HepG2 (cell line): ENCODE data around the gene CNOT2. TPM values are rescaled to one million over a fixed set of nuclear protein-coding genes. Genes with fewer than 3 reads are reported as not detected.

ENCODE experiments used
- ATAC-seq: fragments of 200-7000 bp; cut with Tn5 transposase; 3 replicates; pipeline ENCODE4 v1.9.1; 2020; ENCODE audit warnings: mild to moderate bottlenecking, moderate library complexity
- BruUV-seq: library from RNA; stranded (reverse); fragments of 400-500 nt; replicated peaks from 2 replicates; lab custom pipeline; 2021; lab: Mats Ljungman, UMichigan
- CTCF ChIA-PET: fragments of 300-600 bp; formaldehyde crosslinking; extraction: SDS; loops from one replicate; lab custom pipeline; 2021; ENCODE audit warnings: low total read pairs, inconsistent platforms, low intra/inter-chr PET ratio; lab: Yijun Ruan, JAX
- POLR2A ChIA-PET: fragments of 350-600 bp; sonication (Branson Sonifier 250); formaldehyde crosslinking; loops from one replicate; lab custom pipeline; 2020; ENCODE audit warnings: antibody characterized with exemption, inconsistent platforms; lab: Yijun Ruan, JAX
- DNase-seq: peaks from one replicate; pipeline ENCODE4 v3.0.0-alpha.2; 2015; ENCODE audit warnings: low spot score
- FAIRE-seq: peaks from 3 replicates; lab custom pipeline; 2011; peaks lifted over from hg19 to GRCh38; lab: Jason Lieb, UNC
- H2AFZ ChIP-seq: one replicate; pipeline ENCODE4 v1.6.1; 2011; ENCODE audit warnings: low read length, inconsistent platforms
- H3K27ac ChIP-seq: fragments of 300-600 bp; 3 replicates; pipeline ENCODE4 v1.8.0; 2011; ENCODE audit warnings: mixed run types, mild to moderate bottlenecking, mixed read lengths, low read length, inconsistent platforms; ENCODE audit not compliant: insufficient read depth; ENCODE audit errors: extremely low read length
- H3K27me3 ChIP-seq, 2 experiments: fragments of 200-600 bp in 1 of 2; 2 replicates in 1 of 2; 3 replicates in 1 of 2; pipeline versions ENCODE4 v1.6.0 to v1.8.0; 2011; ENCODE audit warnings: low read length in 2 of 2, mild to moderate bottlenecking in 2 of 2, moderate library complexity in 2 of 2, inconsistent platforms in 1 of 2; ENCODE audit not compliant: insufficient read depth in 2 of 2, control insufficient read depth in 1 of 2
- H3K36me3 ChIP-seq, 2 experiments: fragments of 200-600 bp in 1 of 2; replicated peaks in 1 of 2; 2 replicates in 1 of 2; 3 replicates in 1 of 2; pipeline versions ENCODE4 v1.5.1 to v1.8.0; 2011; ENCODE audit warnings: low read length in 2 of 2, inconsistent platforms in 1 of 2; ENCODE audit not compliant: insufficient read depth in 2 of 2, control insufficient read depth in 1 of 2
- H3K4me1 ChIP-seq: 2 replicates; pipeline ENCODE4 v1.5.1; 2012; ENCODE audit warnings: low read length, inconsistent platforms; ENCODE audit not compliant: insufficient read depth
- H3K4me2 ChIP-seq: 2 replicates; pipeline ENCODE4 v1.6.0; 2011; ENCODE audit warnings: low read depth, low read length, inconsistent platforms
- H3K4me3 ChIP-seq, 3 experiments: fragments of 200-600 bp in 1 of 3; sonication (generic), shearing (Covaris generic) in 1 of 3; replicated peaks in 1 of 3; 2 replicates each; pipeline ENCODE4 v1.5.1; 2011 to 2016; ENCODE audit warnings: low read length in 3 of 3, inconsistent platforms in 2 of 3, low read depth in 2 of 3, mild to moderate bottlenecking in 2 of 3, control low read depth in 1 of 3, mixed read lengths in 1 of 3; ENCODE audit not compliant: insufficient read depth in 1 of 3
- H3K79me2 ChIP-seq: one replicate; pipeline ENCODE4 v1.6.1; 2011; ENCODE audit warnings: low read length, inconsistent platforms; ENCODE audit not compliant: insufficient read depth
- H3K9ac ChIP-seq: 2 replicates; pipeline ENCODE4 v1.6.0; 2011; ENCODE audit warnings: mild to moderate bottlenecking, low read depth, low read length, inconsistent platforms; ENCODE audit not compliant: insufficient read depth
- H3K9me3 ChIP-seq: 2 replicates; pipeline ENCODE4 v1.5.1; 2012; ENCODE audit warnings: mild to moderate bottlenecking, low read length
- H4K20me1 ChIP-seq: 2 replicates; pipeline ENCODE4 v1.6.0; 2011; ENCODE audit warnings: inconsistent platforms, mild to moderate bottlenecking, low read length, moderate library complexity; ENCODE audit not compliant: insufficient read depth
- MLX ChIP-seq: IDR thresholded peaks from 2 replicates; pipeline ENCODE4 v1.6.1; 2016
- MXD3 ChIP-seq: IDR thresholded peaks from 2 replicates; pipeline ENCODE4 v1.6.1; 2016; ENCODE audit warnings: mild to moderate bottlenecking, missing biosample characterization, missing genetic modification reagents
- NCOA5 ChIP-seq: sonication (generic); formaldehyde crosslinking; IDR thresholded peaks from 2 replicates; pipeline ENCODE4 v1.4.0; 2020; ENCODE audit warnings: missing genetic modification reagents
- RBM22 ChIP-seq: fragments of 200-400 bp; formaldehyde crosslinking; optimal IDR thresholded peaks from 2 replicates; pipeline ENCODE3; 2017; ENCODE audit warnings: mild to moderate bottlenecking, low read length, moderate library complexity
- ZNF616 ChIP-seq: sonication (generic); formaldehyde crosslinking; IDR thresholded peaks from 2 replicates; pipeline ENCODE4 v1.5.0; 2020; ENCODE audit warnings: low read depth, mild to moderate bottlenecking, missing genetic modification reagents
- ZNF652 ChIP-seq: IDR thresholded peaks from 2 replicates; pipeline ENCODE4 v1.6.1; 2016; ENCODE audit warnings: low read depth, borderline replicate concordance
- WGBS: methylation state at CpG from one replicate; pipeline ENCODE4 v1.1.6; 2017; ENCODE audit warnings: low lambda C conversion rate; 5-methylcytosine and 5-hydroxymethylcytosine counted together
- in situ Hi-C: cut with HindIII; loops from 2 replicates; pipeline ENCODE4 v1.10.0; 2017; ENCODE audit warnings: low pct_unique_long_range_greater_than_20kb; ENCODE audit not compliant: extremely low pct_ligation_motif_present
- intact Hi-C: fragments of 100-400 bp; cut with micrococcal nuclease; formaldehyde crosslinking; loops from one replicate; pipeline ENCODE4 v1.10.0; 2022; ENCODE audit not compliant: unreplicated experiment
- polyA plus RNA-seq, 8 experiments: library from polyadenylated mRNA; depleted of rRNA in 3 of 8; stranded (reverse) in 7 of 8; unstranded in 1 of 8; fragments of >200 nt; fragmentation: Illumina TruSeq in 4 of 8; extraction: Trizol in 4 of 8; gene quantifications; 2 replicates each; pipeline versions ENCODE4 v1.2.1 to v1.2.3, GENCODE V29; 2011 to 2016; ENCODE audit warnings: low read depth in 4 of 8, missing spikeins in 1 of 8, mixed read lengths in 1 of 8; ENCODE audit not compliant: insufficient read depth in 1 of 8
- total RNA-seq, 5 experiments: library from RNA; depleted of rRNA; stranded (reverse); fragments of >200 nt; fragmentation: Illumina TruSeq; extraction: Trizol; gene quantifications; 2 replicates each; pipeline ENCODE4 v1.2.3, GENCODE V29; 2016; ENCODE audit warnings: low read depth in 1 of 5

The CNOT2 gene
- total and polyA plus RNA-seq, 2 of the 13 experiments (the other 11 are each of a cell fraction or from before 2014, with no cell fraction given): 54.5 to 76.6 TPM

GRCh38 chr12:70306676-70307075, 63.4 kb downstream of the CNOT2 start:
- Histone ChIP-seq H3K36me3 (peaks cover 0 to 7% of the 10 kb centered on the region in 2 experiments; a peak in 1 of 5 replicates), H3K4me2 (no peak overlapping the region), H3K79me2 (peaks cover 15% of the 10 kb centered on the region), H3K4me3 (no peak overlapping the region), H3K27ac (no peak overlapping the region), H3K27me3 (no peaks in the 10 kb centered on the region), H3K4me1 (no peaks in the 10 kb centered on the region), H2AFZ (no peak overlapping the region), H3K9ac (no peak overlapping the region), H3K9me3 (no peaks in the 10 kb centered on the region), H4K20me1 (no peaks in the 10 kb centered on the region)
- BruUV-seq: no TSS peak
- ChIA-PET POLR2A (no interaction called here), CTCF (no interaction called here)
- intact Hi-C loops (no loop called here), in situ Hi-C loops (no loop called here)
- DNase-seq: no peak
- no peak for ATAC-seq
- FAIRE-seq: no peak
- 94% methylated on average over 3 of the region's 3 CpGs for WGBS
- TF ChIP-seq ZNF616 (CRISPR knock-in tag) (no peak), MXD3 (CRISPR knock-in tag) (no peak), ZNF652 (no peak), MLX (CRISPR knock-in tag) (no peak)

- H3K4me2 ChIP-seq: no peak overlapping the region
- ChIA-PET CTCF (no interaction called here), POLR2A (no interaction called here)
- peaks cover 1 to 11% of the 10 kb centered on the region in 2 experiments; a peak in 2 of 5 replicates for H3K36me3 ChIP-seq
- no peaks in the 10 kb centered on the region for H3K4me1 ChIP-seq
- no peak overlapping the region for H2AFZ ChIP-seq
- no TSS peak for BruUV-seq
- H3K79me2 ChIP-seq: peaks cover 15% of the 10 kb centered on the region
- H3K27ac ChIP-seq: no peak overlapping the region
- in situ Hi-C loops (no loop called here), intact Hi-C loops (no loop called here)
- H3K27me3 ChIP-seq: no peaks in the 10 kb centered on the region
- TF ChIP-seq NCOA5 (CRISPR knock-in tag) (no peak), RBM22 (peak; percentile 58)
- H3K9me3 ChIP-seq: no peaks in the 10 kb centered on the region
- no peak overlapping the region for H3K4me3 ChIP-seq
- no peaks in the 10 kb centered on the region for H4K20me1 ChIP-seq
- WGBS: 99% methylated on average over 4 of the region's 4 CpGs
- no peak overlapping the region for H3K9ac ChIP-seq
- FAIRE-seq (no peak), ATAC-seq (no peak), DNase-seq (no peak)
Measured at GRCh38 chr12:70307868-70308267, 64.6 kb downstream of the CNOT2 start.
